Stimulated activated naive CD8-positive, alpha-beta T cell treated with anti-CD3 and anti-CD28 coated beads, Interleukin-15, amount 100 ng/mL, for 72 hours (primary cell): Measurements from ENCODE around the gene ACP4.

Experiments used
- ATAC-seq: fragments of 150-1000 bp; cut with Tn5 transposase; 2 replicates; pipeline ENCODE4 v1.10.0; 2021; ENCODE audit warnings: mild to moderate bottlenecking, moderate library complexity
- DNase-seq, 2 donors: peaks; one replicate each; pipeline ENCODE4 v3.0.0; 2021 to 2022
- H3K27ac Mint-ChIP-seq, 2 donors: one replicate each; pipeline ENCODE4 v1.8.0; 2022; ENCODE audit warnings: mild to moderate bottlenecking in 2 of 2, mixed read lengths in 2 of 2, moderate library complexity in 2 of 2
- H3K27me3 Mint-ChIP-seq: one replicate; pipeline ENCODE4 v1.8.0; 2022; ENCODE audit warnings: mixed read lengths
- H3K4me1 Mint-ChIP-seq: one replicate; pipeline ENCODE4 v1.8.0; 2022; ENCODE audit warnings: mild to moderate bottlenecking, mixed read lengths
- H3K4me3 Mint-ChIP-seq, 2 donors: one replicate each; pipeline ENCODE4 v1.8.0; 2022; ENCODE audit warnings: mild to moderate bottlenecking in 2 of 2, mixed read lengths in 2 of 2, moderate library complexity in 1 of 2
- H3K9me3 Mint-ChIP-seq, 2 donors: one replicate each; pipeline ENCODE4 v1.8.0; 2022; ENCODE audit warnings: mixed read lengths in 2 of 2

The ACP4 gene

GRCh38 chr19:50836543-50837195, 46.5 kb downstream of the ACP4 start:
- Mint-ChIP-seq H3K27ac (no peak overlapping the region), H3K9me3 (peaks cover 0 to 5% of the 10 kb centered on the region in 2 donors), H3K4me3 (peak overlapping the region; percentile 78 to 85), H3K4me1 (peaks cover 26% of the 10 kb centered on the region), H3K27me3 (peaks cover 92% of the 10 kb centered on the region)
- DNase-seq (no peak), ATAC-seq (no peak)

GRCh38 chr19:50837300-50837699, 47.1 kb downstream of the ACP4 start:
- ATAC-seq (no peak), DNase-seq (no peak)
- Mint-ChIP-seq H3K27me3 (peaks cover 86% of the 10 kb centered on the region), H3K9me3 (peaks cover 0 to 5% of the 10 kb centered on the region in 2 donors), H3K4me1 (peaks cover 26% of the 10 kb centered on the region), H3K27ac (no peak overlapping the region), H3K4me3 (no peak overlapping the region)

- peaks cover 26% of the 10 kb centered on the region for H3K4me1 Mint-ChIP-seq
- no peak overlapping the region for H3K4me3 Mint-ChIP-seq
- peaks cover 4 to 7% of the 10 kb centered on the region in 2 donors for H3K9me3 Mint-ChIP-seq
- H3K27ac Mint-ChIP-seq: peak overlapping the region in 1 of 2 donors; percentile 36
- ATAC-seq (no peak), DNase-seq (no peak)
- peaks cover 79% of the 10 kb centered on the region for H3K27me3 Mint-ChIP-seq
Observed at GRCh38 chr19:50838239-50838638, 48.0 kb downstream of the ACP4 start.

GRCh38 chr19:50839712-50840655, 49.8 kb downstream of the ACP4 start:
- peaks cover 25% of the 10 kb centered on the region for H3K4me1 Mint-ChIP-seq
- peaks cover 18 to 20% of the 10 kb centered on the region in 2 donors for H3K9me3 Mint-ChIP-seq
- H3K4me3 Mint-ChIP-seq: no peak overlapping the region
- no peak overlapping the region for H3K27ac Mint-ChIP-seq
- H3K27me3 Mint-ChIP-seq: peaks cover 79% of the 10 kb centered on the region
- no peak for DNase-seq
- no peak for ATAC-seq

GRCh38 chr19:50842130-50842529, 51.9 kb downstream of the ACP4 start:
- H3K9me3 Mint-ChIP-seq: peaks cover 18 to 20% of the 10 kb centered on the region in 2 donors
- H3K4me3 Mint-ChIP-seq: no peak overlapping the region
- peaks cover 58% of the 10 kb centered on the region for H3K27me3 Mint-ChIP-seq
- no peak for ATAC-seq
- no peak for DNase-seq
- peaks cover 5% of the 10 kb centered on the region for H3K4me1 Mint-ChIP-seq
- H3K27ac Mint-ChIP-seq: no peak overlapping the region

- Mint-ChIP-seq H3K4me3 (no peak overlapping the region), H3K27me3 (peaks cover 49% of the 10 kb centered on the region), H3K27ac (peak overlapping the region in 1 of 2 donors; percentile 59), H3K9me3 (peaks cover 18 to 20% of the 10 kb centered on the region in 2 donors), H3K4me1 (peaks cover 2% of the 10 kb centered on the region)
- ATAC-seq (no peak), DNase-seq (no peak)
Observed at GRCh38 chr19:50843205-50843604, 53.0 kb downstream of the ACP4 start.

GRCh38 chr19:50843701-50844221, 53.5 kb downstream of the ACP4 start:
- H3K9me3 Mint-ChIP-seq: peaks cover 18 to 20% of the 10 kb centered on the region in 2 donors
- no peak overlapping the region for H3K4me3 Mint-ChIP-seq
- H3K4me1 Mint-ChIP-seq: no peaks in the 10 kb centered on the region
- H3K27ac Mint-ChIP-seq: peak overlapping the region in 1 of 2 donors; percentile 59
- ATAC-seq (no peak), DNase-seq (no peak)
- peaks cover 49% of the 10 kb centered on the region for H3K27me3 Mint-ChIP-seq

GRCh38 chr19:50844296-50844935, 54.2 kb downstream of the ACP4 start:
- H3K9me3 Mint-ChIP-seq: peaks cover 18 to 20% of the 10 kb centered on the region in 2 donors
- peaks cover 47% of the 10 kb centered on the region for H3K27me3 Mint-ChIP-seq
- no peak overlapping the region for H3K27ac Mint-ChIP-seq
- H3K4me1 Mint-ChIP-seq: no peaks in the 10 kb centered on the region
- ATAC-seq (no peak), DNase-seq (no peak)
- no peak overlapping the region for H3K4me3 Mint-ChIP-seq
